Panc1 (cell line): ENCODE data around the gene CES1. TPM values are rescaled to one million over a fixed set of nuclear protein-coding genes. Genes with fewer than 3 reads are reported as not detected.
"Not testable (repeated sequence)": the region's sequence is repeated elsewhere in the genome, so short reads cannot be mapped to it uniquely, and the experiment has no call there.

Source experiments
- ATAC-seq: fragments of 200-7000 bp; cut with Tn5 transposase; 2 replicates; pipeline ENCODE4 v1.9.1; 2020; ENCODE audit warnings: mild to moderate bottlenecking, moderate library complexity
- BruUV-seq: library from RNA; stranded (reverse); fragments of 400-500 nt; replicated peaks from 2 replicates; lab custom pipeline; 2021; lab: Mats Ljungman, UMichigan
- CTCF ChIA-PET: fragments of 300-600 bp; sonication (Branson Sonifier 250); formaldehyde crosslinking; loops from one replicate; lab custom pipeline; 2022; ENCODE audit warnings: antibody characterized with exemption; lab: Charles Lee
- POLR2A ChIA-PET: fragments of 300-600 bp; sonication (Branson Sonifier 250); formaldehyde crosslinking; loops from one replicate; lab custom pipeline; 2022; ENCODE audit warnings: antibody characterized with exemption; lab: Charles Lee
- DNase-seq: peaks from one replicate; pipeline ENCODE4 v3.0.0-alpha.2; 2010; ENCODE audit warnings: low read depth, low spot score
- H3K27ac ChIP-seq: 2 replicates; pipeline ENCODE4 v1.5.1; 2011; ENCODE audit warnings: mild to moderate bottlenecking, low read length, inconsistent platforms
- H3K27me3 ChIP-seq: fragments of 200-500 bp; sonication (Bioruptor generic); 2 replicates; pipeline ENCODE4 v1.6.0; 2014; ENCODE audit warnings: low read length, inconsistent platforms; ENCODE audit not compliant: control insufficient read depth, insufficient read depth
- H3K36me3 ChIP-seq: fragments of 200-500 bp; sonication (Bioruptor generic); 2 replicates; pipeline ENCODE4 v1.5.1; 2014; ENCODE audit warnings: inconsistent platforms, mild to moderate bottlenecking, low read length, moderate library complexity; ENCODE audit not compliant: control insufficient read depth, insufficient read depth
- H3K4me1 ChIP-seq: 2 replicates; pipeline ENCODE4 v1.5.1; 2011; ENCODE audit warnings: inconsistent platforms, mild to moderate bottlenecking, low read length, moderate library complexity; ENCODE audit not compliant: control insufficient read depth, insufficient read depth
- H3K4me3 ChIP-seq, 2 experiments: 2 replicates each; pipeline ENCODE4 v1.5.1; 2011 to 2012; ENCODE audit warnings: low read depth in 2 of 2, low read length in 2 of 2, mild to moderate bottlenecking in 2 of 2, inconsistent platforms in 1 of 2, moderate library complexity in 1 of 2
- H3K9me3 ChIP-seq: fragments of 200-500 bp; sonication (Bioruptor generic); 2 replicates; pipeline ENCODE4 v1.5.1; 2014; ENCODE audit warnings: low read depth, mild to moderate bottlenecking, inconsistent platforms, low read length, moderate library complexity; ENCODE audit not compliant: control insufficient read depth, insufficient read depth
- POLR2AphosphoS5 ChIP-seq: IDR thresholded peaks from 2 replicates; pipeline ENCODE4 v1.6.1; 2012; ENCODE audit warnings: mild to moderate bottlenecking, low read depth, low read length, moderate library complexity
- SIN3A ChIP-seq: IDR thresholded peaks from 2 replicates; pipeline ENCODE4 v1.6.1; 2012; ENCODE audit warnings: low read depth, mild to moderate bottlenecking, low read length, moderate library complexity, borderline replicate concordance; ENCODE audit not compliant: insufficient read depth
- TCF7L2 ChIP-seq: IDR thresholded peaks from 2 replicates; pipeline ENCODE4 v1.6.1; 2011; ENCODE audit warnings: mild to moderate bottlenecking, low read depth, low read length, inconsistent platforms
- in situ Hi-C: cut with HindIII; loops from 2 replicates; pipeline ENCODE4 v1.10.0; 2016; ENCODE audit warnings: low sequenced_read_pairs, low pct_unique_long_range_greater_than_20kb
- intact Hi-C: fragments of 100-400 bp; cut with micrococcal nuclease; formaldehyde crosslinking; loops from one replicate; pipeline ENCODE4 v1.10.0; 2022; ENCODE audit not compliant: unreplicated experiment
- total RNA-seq: library from RNA; stranded (reverse); gene quantifications from one replicate; pipeline ENCODE4 v1.2.1, GENCODE V29; 2021; ENCODE audit not compliant: unreplicated experiment
- TF ChIP-seq, protein P1 (sequence below): fragments of 450-650 bp; IDR thresholded peaks from 2 replicates; pipeline ENCODE4 v1.5.1; 2017; ENCODE audit warnings: mild to moderate bottlenecking
- TF ChIP-seq, protein P2 (sequence below), 2 experiments: IDR thresholded peaks; 2 replicates each; pipeline ENCODE4 v1.6.1; 2011 to 2012; ENCODE audit warnings: low read depth in 2 of 2, control low read depth in 1 of 2, low read length in 1 of 2, mild to moderate bottlenecking in 1 of 2, moderate library complexity in 1 of 2; ENCODE audit not compliant: insufficient read depth in 1 of 2

CES1 gene
- total RNA-seq, 1 experiment from 2014 or later = 27.5 TPM

DNA sequence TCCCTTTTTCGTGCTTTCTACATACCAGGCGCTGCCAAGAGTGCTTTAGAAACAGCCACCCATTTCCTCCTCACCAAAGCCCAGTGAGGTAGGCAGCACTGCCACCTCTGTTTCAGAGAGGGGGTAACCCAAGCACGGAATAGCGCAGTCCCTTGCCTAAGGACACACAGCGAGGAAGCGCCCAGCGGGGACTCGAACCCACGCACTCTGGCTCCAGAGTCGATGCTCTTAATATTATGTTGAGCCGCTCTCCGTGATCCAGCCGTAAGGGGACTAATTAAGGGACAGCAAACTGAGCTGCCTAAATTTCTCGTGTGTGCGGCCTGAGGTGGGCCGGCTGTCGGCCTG is 497 bp downstream of the CES1 start:
- no peak for DNase-seq
- in situ Hi-C loops (loop anchor here (25.0 kb wide), 1 partner anchor 120 kb away; no protein-coding TSS in a partner anchor), intact Hi-C loops (no loop called here)
- CTCF ChIA-PET = interaction anchor here (0.7 kb wide), 1 partner anchor 368 kb away, joined by 5 read pairs; no protein-coding TSS in a partner anchor
- peak; percentile 27; the same call in 1 of the 2 replicates for ATAC-seq
- H3K27me3 ChIP-seq = no peaks in the 10 kb centered on the region
- BruUV-seq = no TSS peak
- peak overlapping the region; percentile 21 to 33 for H3K4me3 ChIP-seq
- no peak overlapping the region for H3K27ac ChIP-seq
- no peaks in the 10 kb centered on the region for H3K9me3 ChIP-seq
- H3K36me3 ChIP-seq = no peaks in the 10 kb centered on the region
- TF ChIP-seq, protein P1, sequence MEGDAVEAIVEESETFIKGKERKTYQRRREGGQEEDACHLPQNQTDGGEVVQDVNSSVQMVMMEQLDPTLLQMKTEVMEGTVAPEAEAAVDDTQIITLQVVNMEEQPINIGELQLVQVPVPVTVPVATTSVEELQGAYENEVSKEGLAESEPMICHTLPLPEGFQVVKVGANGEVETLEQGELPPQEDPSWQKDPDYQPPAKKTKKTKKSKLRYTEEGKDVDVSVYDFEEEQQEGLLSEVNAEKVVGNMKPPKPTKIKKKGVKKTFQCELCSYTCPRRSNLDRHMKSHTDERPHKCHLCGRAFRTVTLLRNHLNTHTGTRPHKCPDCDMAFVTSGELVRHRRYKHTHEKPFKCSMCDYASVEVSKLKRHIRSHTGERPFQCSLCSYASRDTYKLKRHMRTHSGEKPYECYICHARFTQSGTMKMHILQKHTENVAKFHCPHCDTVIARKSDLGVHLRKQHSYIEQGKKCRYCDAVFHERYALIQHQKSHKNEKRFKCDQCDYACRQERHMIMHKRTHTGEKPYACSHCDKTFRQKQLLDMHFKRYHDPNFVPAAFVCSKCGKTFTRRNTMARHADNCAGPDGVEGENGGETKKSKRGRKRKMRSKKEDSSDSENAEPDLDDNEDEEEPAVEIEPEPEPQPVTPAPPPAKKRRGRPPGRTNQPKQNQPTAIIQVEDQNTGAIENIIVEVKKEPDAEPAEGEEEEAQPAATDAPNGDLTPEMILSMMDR = no peak
- no peak for TF ChIP-seq SIN3A
- no peaks in the 10 kb centered on the region for H3K4me1 ChIP-seq
- POLR2A ChIA-PET = no interaction called here

DNA sequence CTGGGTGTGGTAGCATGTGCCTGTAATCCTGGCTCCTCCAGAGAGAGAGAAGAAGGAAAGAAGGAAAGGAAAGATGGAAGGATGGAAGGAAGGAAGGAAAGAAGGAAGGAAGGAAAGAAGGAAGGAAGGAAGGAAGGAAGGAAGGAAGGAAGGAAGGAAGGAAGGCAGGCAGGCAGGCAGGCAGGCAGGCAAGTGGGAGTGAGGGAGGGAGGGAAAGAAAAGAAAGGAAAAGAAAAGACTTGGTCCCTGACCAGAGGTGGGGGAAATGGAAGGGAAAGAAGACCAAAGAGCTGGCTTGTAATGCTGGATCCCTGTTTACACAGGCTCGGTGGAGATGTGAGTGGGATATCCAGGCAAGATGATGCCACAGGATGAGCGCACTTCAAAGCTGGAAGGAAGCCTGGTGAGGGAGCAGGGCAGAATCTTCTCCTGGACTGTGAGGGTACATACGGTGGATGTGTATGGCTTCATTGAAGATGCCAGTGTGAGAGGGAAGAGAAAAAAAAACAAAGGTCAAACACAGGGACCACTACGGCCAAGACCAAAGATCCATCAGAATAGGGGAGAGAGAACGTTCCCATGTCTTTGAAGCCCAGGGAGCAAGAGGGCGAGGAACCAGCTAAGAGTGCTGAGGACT is 2.1 kb downstream of the CES1 start:
- Histone ChIP-seq H3K9me3 (no peaks in the 10 kb centered on the region), H3K27ac (no peak overlapping the region; the same call in 1 of the 2 replicates), H3K36me3 (no peaks in the 10 kb centered on the region), H3K4me1 (no peaks in the 10 kb centered on the region), H3K4me3 (no peak overlapping the region), H3K27me3 (no peaks in the 10 kb centered on the region)
- ATAC-seq (no peak), DNase-seq (no peak)
- TF ChIP-seq POLR2AphosphoS5 (no peak), SIN3A (no peak), TCF7L2 (no peak)
- TF ChIP-seq, protein P1 = no peak
- TF ChIP-seq, protein P2, sequence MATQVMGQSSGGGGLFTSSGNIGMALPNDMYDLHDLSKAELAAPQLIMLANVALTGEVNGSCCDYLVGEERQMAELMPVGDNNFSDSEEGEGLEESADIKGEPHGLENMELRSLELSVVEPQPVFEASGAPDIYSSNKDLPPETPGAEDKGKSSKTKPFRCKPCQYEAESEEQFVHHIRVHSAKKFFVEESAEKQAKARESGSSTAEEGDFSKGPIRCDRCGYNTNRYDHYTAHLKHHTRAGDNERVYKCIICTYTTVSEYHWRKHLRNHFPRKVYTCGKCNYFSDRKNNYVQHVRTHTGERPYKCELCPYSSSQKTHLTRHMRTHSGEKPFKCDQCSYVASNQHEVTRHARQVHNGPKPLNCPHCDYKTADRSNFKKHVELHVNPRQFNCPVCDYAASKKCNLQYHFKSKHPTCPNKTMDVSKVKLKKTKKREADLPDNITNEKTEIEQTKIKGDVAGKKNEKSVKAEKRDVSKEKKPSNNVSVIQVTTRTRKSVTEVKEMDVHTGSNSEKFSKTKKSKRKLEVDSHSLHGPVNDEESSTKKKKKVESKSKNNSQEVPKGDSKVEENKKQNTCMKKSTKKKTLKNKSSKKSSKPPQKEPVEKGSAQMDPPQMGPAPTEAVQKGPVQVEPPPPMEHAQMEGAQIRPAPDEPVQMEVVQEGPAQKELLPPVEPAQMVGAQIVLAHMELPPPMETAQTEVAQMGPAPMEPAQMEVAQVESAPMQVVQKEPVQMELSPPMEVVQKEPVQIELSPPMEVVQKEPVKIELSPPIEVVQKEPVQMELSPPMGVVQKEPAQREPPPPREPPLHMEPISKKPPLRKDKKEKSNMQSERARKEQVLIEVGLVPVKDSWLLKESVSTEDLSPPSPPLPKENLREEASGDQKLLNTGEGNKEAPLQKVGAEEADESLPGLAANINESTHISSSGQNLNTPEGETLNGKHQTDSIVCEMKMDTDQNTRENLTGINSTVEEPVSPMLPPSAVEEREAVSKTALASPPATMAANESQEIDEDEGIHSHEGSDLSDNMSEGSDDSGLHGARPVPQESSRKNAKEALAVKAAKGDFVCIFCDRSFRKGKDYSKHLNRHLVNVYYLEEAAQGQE (IDR thresholded peaks at IDR 0.05; ENCODE audit: insufficient read depth in 1 of 2, low read depth in 2 of 2, low read length in 1 of 2) = no peak
- BruUV-seq = no TSS peak
- intact Hi-C loops (no loop called here), in situ Hi-C loops (loop anchor here (25.0 kb wide), 1 partner anchor 118 kb away; no protein-coding TSS in a partner anchor)
- CTCF ChIA-PET = interaction anchor here (0.6 to 1.2 kb wide), 2 partner anchors 15 to 70 kb away, joined by 3 to 4 read pairs; no protein-coding TSS in a partner anchor
- POLR2A ChIA-PET = no interaction called here

DNA sequence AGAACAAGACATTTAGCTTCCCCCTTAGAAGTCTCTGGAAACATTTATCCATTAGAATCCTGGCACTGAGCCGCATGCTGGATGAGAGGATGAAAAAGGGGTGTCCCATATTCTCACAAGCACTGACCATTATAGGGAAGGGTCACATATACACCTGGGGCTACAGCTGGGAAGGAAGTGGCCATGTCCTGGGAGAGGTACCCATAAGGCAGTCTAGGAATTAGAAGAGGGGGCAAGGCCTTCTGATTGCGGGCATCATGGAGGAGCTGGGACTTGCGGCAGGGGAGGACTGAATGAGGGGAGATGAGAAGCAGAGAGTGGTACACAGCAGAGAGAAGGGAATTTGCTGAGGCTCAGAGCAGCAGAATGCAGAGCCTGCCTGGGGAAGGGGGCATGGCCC is 3.7 kb downstream of the CES1 start:
- H3K36me3 ChIP-seq, intact Hi-C loops, H3K27me3 ChIP-seq, DNase-seq, H3K27ac ChIP-seq, H3K4me1 ChIP-seq, H3K4me3 ChIP-seq, BruUV-seq, POLR2A ChIA-PET, ATAC-seq, H3K9me3 ChIP-seq: not testable (repeated sequence)
- in situ Hi-C loops = loop anchor here (25.0 kb wide), 1 partner anchor 117 kb away; no protein-coding TSS in a partner anchor
- CTCF ChIA-PET = interaction anchor here (1.2 kb wide), 1 partner anchor 69 kb away, joined by 3 read pairs; no protein-coding TSS in a partner anchor
